ENCODE data around the gene GYPA. TPM values are rescaled to one million over a fixed set of nuclear protein-coding genes. Genes with fewer than 3 reads are reported as not detected.
"Not testable (repeated sequence)": the region's sequence is repeated elsewhere in the genome, so short reads cannot be mapped to it uniquely, and the experiment has no call there.

GYPA gene
- not detected for total RNA-seq
- not detected for polyA plus RNA-seq (2013, experiment 1 of 2)
- polyA plus RNA-seq (2013, experiment 2 of 2), result 0.12 TPM
- 0 to 0.08 (median 0) reads per million in 172 experiments for total RNA-seq

DNA sequence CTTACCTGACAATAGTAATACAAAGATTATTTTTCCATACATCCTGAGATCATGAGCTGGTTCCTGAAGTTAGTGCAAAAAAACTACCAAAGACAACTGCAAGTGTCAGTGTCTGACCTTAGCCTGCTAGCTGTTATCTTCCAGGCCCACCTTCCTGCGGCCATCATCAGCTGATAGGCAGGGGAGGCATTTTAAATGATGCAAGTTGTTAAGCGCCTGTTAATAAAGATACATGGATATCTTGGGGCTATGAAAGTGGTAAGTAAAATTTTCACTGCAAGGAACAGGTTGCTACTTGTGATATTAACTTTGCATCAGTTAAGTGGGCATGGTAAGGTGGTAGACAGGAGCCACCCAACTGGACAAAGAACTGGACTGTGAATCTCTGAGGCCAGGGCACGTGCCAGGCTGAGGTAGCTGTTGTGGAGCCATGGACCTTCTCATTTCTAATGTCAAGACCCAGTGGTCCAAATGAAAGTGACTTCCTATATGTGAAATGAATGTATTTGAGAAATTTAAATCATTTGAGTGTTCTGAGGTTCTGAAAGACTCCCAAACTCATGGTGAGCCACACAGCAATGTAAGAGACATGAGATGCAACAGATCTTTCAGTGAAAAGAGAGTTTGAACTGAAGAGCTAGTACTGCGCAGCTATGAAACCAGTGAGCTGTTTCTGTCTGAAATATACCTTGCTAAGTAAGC is at the start of gene GYPA:
TSS of gene GYPA (minus strand) at position 125 of the 702 bp plus-strand sequence. CDS start at position 42, 83 bp downstream.
- ATAC-seq (ENCODE audit: poor library complexity); POLR2A ChIA-PET; H3K9me3 ChIP-seq (ENCODE audit: control insufficient read depth in 1 of 2, insufficient read depth in 1 of 2, low read length in 2 of 2); H3K27me3 Mint-ChIP-seq; H3K27ac ChIP-seq (ENCODE audit: low read depth in 1 of 2, low read length in 2 of 2); DNase-seq; H3K36me3 Mint-ChIP-seq (ENCODE audit: low read depth); H3K4me1 Mint-ChIP-seq (ENCODE audit: low read depth); H3K9me3 Mint-ChIP-seq; CTCF ChIA-PET; H3K4me3 ChIP-seq (ENCODE audit: low read length); H3K27me3 ChIP-seq (ENCODE audit: control insufficient read depth in 1 of 2, insufficient read depth in 2 of 2, low read length in 2 of 2); H3K27ac Mint-ChIP-seq; H3K36me3 ChIP-seq (ENCODE audit: insufficient read depth, low read length); H3K4me3 Mint-ChIP-seq; H3K4me1 ChIP-seq (ENCODE audit: insufficient read depth, low read length): not testable (repeated sequence)
- intact Hi-C loops (cut with DNase I, micrococcal nuclease), result loop anchor here in 1 of 2 experiments (5.0 kb wide), 1 partner anchor 583 kb away; no protein-coding TSS in a partner anchor

DNA sequence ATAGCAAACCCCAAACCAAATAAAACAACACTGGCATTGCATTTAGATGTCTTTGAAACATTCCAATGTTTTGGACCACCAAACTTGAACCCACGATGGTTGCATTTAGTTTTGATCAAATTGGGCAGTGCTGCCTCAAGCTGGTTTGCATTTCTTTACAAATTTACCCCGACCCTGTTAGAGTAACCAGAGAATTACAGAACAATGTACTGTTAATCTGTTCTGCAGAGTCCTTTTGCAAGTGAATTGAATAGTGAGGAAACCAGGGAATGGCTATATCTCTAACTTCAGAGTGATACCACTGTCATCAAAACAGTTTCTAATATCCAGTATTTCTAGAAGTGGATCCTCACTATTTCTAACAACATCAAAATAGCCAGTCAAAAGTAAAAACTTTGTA is 49.5 kb upstream of the GYPA start:
- H3K9me3 ChIP-seq (ENCODE audit: control insufficient read depth in 1 of 2, insufficient read depth in 1 of 2, low read length in 2 of 2), result no peaks in the 10 kb centered on the region
- H3K27me3 ChIP-seq (ENCODE audit: control insufficient read depth in 1 of 2, insufficient read depth in 2 of 2, low read length in 2 of 2), result no peaks in the 10 kb centered on the region
- POLR2A ChIA-PET, result no interaction called here
- TF ChIP-seq, protein P1, sequence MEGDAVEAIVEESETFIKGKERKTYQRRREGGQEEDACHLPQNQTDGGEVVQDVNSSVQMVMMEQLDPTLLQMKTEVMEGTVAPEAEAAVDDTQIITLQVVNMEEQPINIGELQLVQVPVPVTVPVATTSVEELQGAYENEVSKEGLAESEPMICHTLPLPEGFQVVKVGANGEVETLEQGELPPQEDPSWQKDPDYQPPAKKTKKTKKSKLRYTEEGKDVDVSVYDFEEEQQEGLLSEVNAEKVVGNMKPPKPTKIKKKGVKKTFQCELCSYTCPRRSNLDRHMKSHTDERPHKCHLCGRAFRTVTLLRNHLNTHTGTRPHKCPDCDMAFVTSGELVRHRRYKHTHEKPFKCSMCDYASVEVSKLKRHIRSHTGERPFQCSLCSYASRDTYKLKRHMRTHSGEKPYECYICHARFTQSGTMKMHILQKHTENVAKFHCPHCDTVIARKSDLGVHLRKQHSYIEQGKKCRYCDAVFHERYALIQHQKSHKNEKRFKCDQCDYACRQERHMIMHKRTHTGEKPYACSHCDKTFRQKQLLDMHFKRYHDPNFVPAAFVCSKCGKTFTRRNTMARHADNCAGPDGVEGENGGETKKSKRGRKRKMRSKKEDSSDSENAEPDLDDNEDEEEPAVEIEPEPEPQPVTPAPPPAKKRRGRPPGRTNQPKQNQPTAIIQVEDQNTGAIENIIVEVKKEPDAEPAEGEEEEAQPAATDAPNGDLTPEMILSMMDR (IDR thresholded peaks at IDR 0.05), result no peak
- DNase-seq (no peak), ATAC-seq (ENCODE audit: poor library complexity) (no peak)
- Mint-ChIP-seq H3K4me1 (ENCODE audit: low read depth) (no peaks in the 10 kb centered on the region), H3K4me3 (no peak overlapping the region), H3K9me3 (no peaks in the 10 kb centered on the region), H3K27me3 (peaks cover 5% of the 10 kb centered on the region), H3K36me3 (ENCODE audit: low read depth) (no peaks in the 10 kb centered on the region), H3K27ac (no peak overlapping the region)
- intact Hi-C loops (cut with DNase I, micrococcal nuclease), result no loop called here
- H3K27ac ChIP-seq (ENCODE audit: low read depth in 1 of 2, low read length in 2 of 2), result no peak overlapping the region
- CTCF ChIA-PET, result no interaction called here
- H3K4me3 ChIP-seq (ENCODE audit: low read length), result no peak overlapping the region
- H3K36me3 ChIP-seq (ENCODE audit: insufficient read depth, low read length), result no peaks in the 10 kb centered on the region
- no peaks in the 10 kb centered on the region for H3K4me1 ChIP-seq (ENCODE audit: insufficient read depth, low read length)

DNA sequence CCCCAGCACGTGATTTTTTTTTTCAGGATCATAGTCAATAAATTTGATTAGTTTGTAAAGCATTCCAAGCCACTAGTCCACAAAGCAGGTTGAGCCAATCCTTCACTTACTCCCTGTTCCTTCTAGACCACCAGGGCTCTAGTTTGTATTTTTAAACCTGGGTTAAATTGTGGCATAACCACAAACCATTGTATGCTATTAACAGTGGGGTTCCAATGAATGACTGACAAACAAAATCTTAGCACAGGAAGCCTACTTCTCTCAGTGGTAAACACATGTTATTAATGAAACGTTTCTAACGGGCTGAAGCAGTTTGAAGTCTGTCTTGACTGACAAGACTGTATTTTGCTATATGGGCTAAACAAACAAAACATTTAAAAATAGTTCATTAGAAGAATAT is 48.6 kb upstream of the GYPA start:
- no peaks in the 10 kb centered on the region for H3K9me3 ChIP-seq (ENCODE audit: control insufficient read depth in 1 of 2, insufficient read depth in 1 of 2, low read length in 2 of 2)
- Mint-ChIP-seq H3K36me3 (ENCODE audit: low read depth) (no peaks in the 10 kb centered on the region), H3K9me3 (no peaks in the 10 kb centered on the region), H3K4me3 (no peak overlapping the region), H3K4me1 (ENCODE audit: low read depth) (no peaks in the 10 kb centered on the region), H3K27ac (no peak overlapping the region), H3K27me3 (peaks cover 5% of the 10 kb centered on the region)
- H3K4me3 ChIP-seq (ENCODE audit: low read length), result no peak overlapping the region
- TF ChIP-seq, protein P1 (IDR thresholded peaks at IDR 0.05), result no peak
- DNase-seq (no peak), ATAC-seq (ENCODE audit: poor library complexity) (no peak)
- H3K27ac ChIP-seq (ENCODE audit: low read depth in 1 of 2, low read length in 2 of 2), result no peak overlapping the region
- ChIA-PET POLR2A (no interaction called here), CTCF (no interaction called here)
- no peaks in the 10 kb centered on the region for H3K36me3 ChIP-seq (ENCODE audit: insufficient read depth, low read length)
- H3K27me3 ChIP-seq (ENCODE audit: control insufficient read depth in 1 of 2, insufficient read depth in 2 of 2, low read length in 2 of 2), result no peaks in the 10 kb centered on the region
- H3K4me1 ChIP-seq (ENCODE audit: insufficient read depth, low read length), result no peaks in the 10 kb centered on the region
- intact Hi-C loops (cut with DNase I, micrococcal nuclease), result no loop called here

DNA sequence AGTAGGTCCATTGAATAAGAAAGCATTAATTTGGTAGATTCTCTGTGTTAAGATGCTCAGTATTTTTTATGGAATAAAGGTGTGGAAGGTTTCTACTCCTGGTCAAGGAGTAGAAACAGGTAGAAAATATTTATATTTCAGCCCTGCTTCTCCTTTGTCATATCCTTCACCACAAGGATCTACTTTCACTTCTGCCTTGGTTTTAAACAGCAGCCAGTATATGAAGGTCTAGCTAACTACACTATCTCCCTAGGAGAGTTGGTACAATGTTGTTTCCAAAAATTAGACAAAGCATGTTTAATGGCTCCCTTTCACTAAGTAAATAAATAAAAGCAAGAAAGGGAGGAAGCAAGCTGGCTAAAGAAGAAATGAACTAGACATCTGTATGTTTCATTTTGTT is 44.6 kb upstream of the GYPA start:
- no peak overlapping the region for H3K27ac ChIP-seq (ENCODE audit: low read depth in 1 of 2, low read length in 2 of 2)
- CTCF ChIA-PET, result no interaction called here
- H3K9me3 ChIP-seq (ENCODE audit: control insufficient read depth in 1 of 2, insufficient read depth in 1 of 2, low read length in 2 of 2), result no peaks in the 10 kb centered on the region
- POLR2A ChIA-PET, result no interaction called here
- no peak overlapping the region for H3K4me3 ChIP-seq (ENCODE audit: low read length)
- no peaks in the 10 kb centered on the region for H3K4me1 Mint-ChIP-seq (ENCODE audit: low read depth)
- intact Hi-C loops (cut with DNase I, micrococcal nuclease), result no loop called here
- H3K4me3 Mint-ChIP-seq, result no peak overlapping the region
- ATAC-seq (ENCODE audit: poor library complexity), result no peak
- TF ChIP-seq, protein P1 (IDR thresholded peaks at IDR 0.05), result no peak
- no peak overlapping the region for H3K27ac Mint-ChIP-seq
- H3K36me3 Mint-ChIP-seq (ENCODE audit: low read depth), result no peaks in the 10 kb centered on the region
- H3K27me3 Mint-ChIP-seq, result no peaks in the 10 kb centered on the region
- no peaks in the 10 kb centered on the region for H3K4me1 ChIP-seq (ENCODE audit: insufficient read depth, low read length)
- no peaks in the 10 kb centered on the region for H3K36me3 ChIP-seq (ENCODE audit: insufficient read depth, low read length)
- H3K9me3 Mint-ChIP-seq, result no peaks in the 10 kb centered on the region
- no peak for DNase-seq
- H3K27me3 ChIP-seq (ENCODE audit: control insufficient read depth in 1 of 2, insufficient read depth in 2 of 2, low read length in 2 of 2), result no peaks in the 10 kb centered on the region
